GM19328 (cell line): Measurements from ENCODE around the gene COL4A2.
"Not testable (repeated sequence)": the region's sequence is repeated elsewhere in the genome, so short reads cannot be mapped to it uniquely, and the experiment has no call there.

Experiments used
- ATAC-seq: cut with Tn5 transposase; IDR thresholded peaks from one replicate; pipeline ENCODE4 v1.9.1; 2021; ENCODE audit warnings: mild to moderate bottlenecking, moderate library complexity; ENCODE audit not compliant: unreplicated experiment

The COL4A2 gene

DNA sequence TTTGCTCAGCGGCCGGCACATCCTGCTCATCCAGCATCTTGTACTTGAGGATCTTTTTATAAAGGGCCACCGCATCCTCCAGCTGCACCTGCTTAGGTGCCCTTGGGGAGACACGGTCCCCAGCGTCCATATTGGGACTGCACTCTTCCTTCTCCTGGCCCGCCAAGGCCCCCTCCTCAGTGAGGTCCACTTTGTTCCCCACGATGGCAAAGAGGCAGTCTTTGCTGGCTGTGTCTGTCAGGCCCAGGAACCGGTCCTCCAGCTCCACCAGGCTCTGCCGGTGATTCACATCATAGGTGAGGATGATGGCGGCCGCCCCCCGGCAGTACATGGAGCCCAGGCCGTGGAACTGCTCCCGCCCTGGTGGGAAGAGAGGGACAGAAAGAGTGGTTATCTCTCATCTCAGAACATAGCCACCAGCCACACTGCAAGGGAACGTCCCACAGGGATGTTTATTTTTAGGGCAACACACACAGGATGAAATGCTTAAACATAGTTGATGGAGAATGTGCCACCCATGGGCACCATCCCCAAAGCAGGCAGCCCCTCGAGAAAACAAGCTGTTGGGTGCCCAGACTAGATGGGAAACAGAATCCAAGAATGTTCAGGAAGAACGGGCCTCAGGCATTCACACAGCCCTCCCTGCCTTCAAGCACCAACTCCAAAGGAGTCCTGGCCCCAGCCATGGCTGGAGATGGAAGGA, 216.9 kb downstream of the COL4A2 start:
- no peak for ATAC-seq

DNA sequence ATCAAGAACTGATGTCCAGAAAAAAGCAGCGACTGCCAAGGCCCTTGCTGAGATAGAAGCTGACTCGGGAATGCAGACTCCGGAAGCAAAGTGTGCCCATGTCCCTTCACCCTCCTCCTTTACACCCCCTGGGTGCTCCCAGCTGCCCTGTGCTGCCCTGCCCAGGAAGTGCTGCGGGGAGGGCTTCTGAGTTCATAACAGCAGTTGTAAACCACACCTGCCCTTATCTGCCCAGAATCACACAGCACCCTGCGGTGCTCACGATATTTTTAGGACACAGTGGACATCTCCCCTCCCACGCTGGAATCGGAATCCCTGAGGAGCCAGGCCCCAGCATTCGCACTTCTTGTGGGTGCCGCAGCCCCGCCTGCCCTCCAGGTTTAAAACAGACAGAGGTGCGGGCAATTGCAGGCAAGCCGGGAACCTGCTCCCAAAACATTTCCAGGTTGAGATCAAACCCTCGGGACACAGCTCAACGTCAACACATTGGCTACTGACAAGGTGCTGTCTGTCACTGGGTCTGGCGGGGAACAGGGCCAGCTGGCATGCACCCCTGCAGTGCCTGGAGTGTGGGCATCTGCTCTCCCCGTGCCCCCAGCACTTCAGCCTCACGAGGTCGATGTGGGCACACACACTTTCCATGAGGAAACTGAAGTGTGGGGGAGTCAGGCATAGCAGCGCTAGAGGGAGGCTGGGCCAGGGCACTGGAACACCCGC, 217.6 kb downstream of the COL4A2 start:
- no peak for ATAC-seq

DNA sequence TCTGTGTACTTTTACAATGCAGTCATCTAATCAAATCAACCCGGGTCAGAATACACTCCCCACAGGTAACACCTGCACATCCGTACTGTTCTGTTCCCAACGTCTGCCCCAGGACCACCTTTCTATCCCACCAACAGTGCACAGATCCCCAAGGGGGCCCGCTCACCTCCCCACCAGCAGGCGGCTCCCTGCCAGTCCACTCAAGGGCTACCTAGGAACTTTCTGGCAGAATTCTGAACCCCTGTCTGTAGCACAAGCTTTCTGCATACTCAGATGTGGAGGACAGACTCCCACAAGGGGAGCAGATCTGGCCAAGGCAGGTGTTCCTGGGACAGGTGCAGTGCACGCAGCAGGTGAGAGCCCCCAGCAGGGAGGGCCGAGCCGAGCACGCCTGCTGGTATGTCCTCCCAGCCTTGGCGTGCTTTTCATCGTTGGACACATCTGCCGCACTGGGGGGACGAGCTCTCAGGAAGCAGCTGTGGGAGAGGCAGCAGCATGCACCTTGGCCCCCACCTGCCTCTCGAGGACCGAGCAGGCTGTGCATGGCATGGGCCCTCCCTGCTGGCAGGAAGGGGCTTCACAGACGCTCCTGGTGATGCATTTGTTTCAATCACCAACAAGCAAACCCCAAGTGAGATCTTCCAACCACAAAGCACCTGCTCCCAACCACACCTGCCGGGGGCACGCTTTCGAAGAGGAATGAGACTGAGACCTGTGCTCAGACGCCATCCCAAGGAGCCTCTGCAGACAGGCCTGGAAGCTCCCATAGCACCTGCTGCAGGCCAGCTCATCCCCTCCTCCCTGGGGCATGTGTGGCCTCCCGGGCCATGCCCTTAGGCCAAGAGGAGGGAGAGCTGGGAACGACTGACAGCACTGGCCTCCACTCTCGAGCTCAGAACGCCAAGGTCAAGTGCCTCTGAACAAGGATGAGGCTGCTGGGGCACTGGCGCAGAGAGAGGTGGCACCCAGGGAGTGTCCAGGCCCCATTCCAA, 218.5 kb downstream of the COL4A2 start:
- peak; percentile 75 for ATAC-seq

GRCh38 chr13:110528371-110528770, 221.3 kb downstream of the COL4A2 start:
- no peak for ATAC-seq

GRCh38 chr13:110528911-110529310, 221.8 kb downstream of the COL4A2 start:
- no peak for ATAC-seq

GRCh38 chr13:110529522-110530311, 222.6 kb downstream of the COL4A2 start:
- ATAC-seq: no peak

DNA sequence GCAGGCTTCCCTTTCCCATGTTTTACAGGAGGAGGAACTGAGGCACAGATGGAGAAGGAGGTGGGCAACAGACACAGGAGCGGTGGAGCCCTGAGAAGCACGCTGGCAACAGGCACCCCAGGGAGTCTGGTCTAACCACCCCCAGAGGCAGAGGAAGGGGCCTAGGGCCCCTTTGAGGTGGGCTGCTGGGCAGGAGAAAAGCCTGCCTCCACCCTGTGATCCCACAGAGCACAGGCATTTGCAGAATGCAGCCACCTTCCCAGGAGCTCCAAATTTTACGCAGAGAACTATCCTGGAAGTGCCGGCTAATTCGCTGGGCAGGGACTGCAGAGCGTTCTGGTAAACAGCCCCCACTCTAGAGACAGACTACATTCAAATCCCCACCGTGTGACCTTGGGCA, 224.0 kb downstream of the COL4A2 start:
- no peak for ATAC-seq

GRCh38 chr13:110531671-110532083, 224.6 kb downstream of the COL4A2 start:
- ATAC-seq: no peak

GRCh38 chr13:110532258-110532657, 225.2 kb downstream of the COL4A2 start:
- not testable (repeated sequence) for ATAC-seq

- ATAC-seq: no peak
Measured at GRCh38 chr13:110533771-110534670, 226.9 kb downstream of the COL4A2 start.

- no peak for ATAC-seq
Measured at GRCh38 chr13:110535526-110535925, 228.4 kb downstream of the COL4A2 start.

DNA sequence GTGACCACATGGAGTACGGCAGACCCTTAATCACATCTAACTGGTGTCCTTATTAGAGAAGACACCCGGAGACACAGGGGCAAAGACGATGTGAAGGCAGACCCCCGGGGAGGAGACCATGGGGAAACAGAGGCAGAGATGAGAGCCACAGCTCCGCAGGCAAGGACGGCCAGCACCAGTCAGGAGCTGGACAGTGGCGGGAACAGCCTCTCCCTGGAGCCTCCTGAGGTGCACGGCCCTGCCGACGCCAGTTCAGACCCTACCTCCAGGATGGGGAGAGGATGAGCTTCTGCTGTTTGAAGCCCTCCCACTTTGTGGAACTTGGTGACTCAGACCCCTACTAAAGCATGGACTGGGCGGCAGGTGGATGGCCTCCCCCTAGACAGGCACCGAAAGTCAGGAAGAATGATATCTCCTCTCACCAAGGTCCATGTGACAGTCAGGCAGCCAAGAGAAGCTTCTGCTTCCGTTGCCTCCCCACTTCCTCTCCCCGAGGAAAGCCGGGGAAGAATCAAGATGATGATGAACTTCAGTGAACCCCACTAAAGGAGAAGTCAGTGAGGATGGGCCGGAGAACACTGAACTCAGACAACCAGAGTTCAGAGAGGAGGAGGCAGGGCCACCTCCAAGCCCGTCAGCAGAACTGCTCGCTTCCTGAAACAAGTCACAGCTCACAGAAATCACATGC, 229.1 kb downstream of the COL4A2 start:
- peak; percentile 52 for ATAC-seq

GRCh38 chr13:110538632-110539031, 231.5 kb downstream of the COL4A2 start:
- ATAC-seq: no peak

GRCh38 chr13:110539894-110540293, 232.8 kb downstream of the COL4A2 start:
- ATAC-seq: no peak

DNA sequence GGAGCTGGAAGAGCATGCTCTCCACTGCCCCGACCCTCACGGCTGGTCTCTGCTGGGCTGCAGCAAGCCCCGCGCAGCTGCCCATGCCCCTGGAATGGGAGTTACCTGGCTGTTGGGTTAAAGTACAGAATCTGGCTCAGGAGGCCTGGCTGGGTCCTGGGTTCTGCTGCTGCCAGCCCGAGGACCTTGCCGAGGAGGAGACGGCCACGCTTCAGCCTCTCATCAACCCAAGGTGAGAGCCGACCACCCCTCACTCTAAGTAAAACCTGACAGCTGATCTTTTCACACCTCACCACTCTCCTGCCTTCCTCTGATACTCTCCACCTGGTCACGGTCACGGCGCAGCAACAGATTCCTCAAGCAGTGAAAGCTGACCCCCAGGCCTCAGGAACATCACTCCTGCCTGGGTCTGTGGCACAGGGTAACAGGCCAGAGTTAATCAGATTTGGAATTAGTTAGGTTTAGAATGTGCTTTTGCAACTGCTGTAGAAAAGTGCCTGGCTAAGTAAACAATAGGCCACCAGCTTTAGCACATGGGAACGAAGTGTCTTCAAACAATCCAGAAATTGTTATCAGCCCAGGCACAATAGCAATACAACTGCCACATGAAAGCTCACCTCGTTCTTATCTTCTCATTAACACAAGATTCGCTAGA, 233.9 kb downstream of the COL4A2 start:
- no peak for ATAC-seq

- ATAC-seq: no peak
Measured at GRCh38 chr13:110541526-110541920, 234.4 kb downstream of the COL4A2 start.

DNA sequence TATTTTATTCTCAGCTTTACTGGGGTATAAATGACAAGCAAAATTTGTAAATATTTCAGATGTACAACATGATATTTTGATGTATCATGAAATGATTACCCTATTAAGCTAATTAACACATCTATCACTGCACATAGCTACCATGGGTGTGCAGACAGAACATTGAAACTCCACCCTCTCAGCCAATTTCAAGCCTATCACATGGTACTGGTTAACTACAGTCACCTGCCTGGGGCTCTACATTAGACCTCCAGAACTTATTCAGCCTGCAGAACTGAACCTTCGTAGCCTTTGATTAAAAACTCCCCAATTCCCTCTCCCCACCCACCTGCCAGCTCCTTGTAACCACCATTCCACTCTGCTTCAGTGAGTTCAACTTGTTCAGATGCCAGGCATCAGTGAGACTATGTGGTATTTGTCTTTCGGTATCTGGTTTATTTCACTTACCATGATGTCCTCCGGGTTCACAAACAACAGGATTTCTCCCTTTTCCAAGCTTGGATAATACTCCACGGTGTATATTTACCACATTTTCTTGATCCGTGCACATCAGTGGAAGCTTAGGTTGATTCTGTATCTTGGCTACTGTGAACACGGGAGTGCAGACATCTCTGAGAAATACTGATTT, 235.2 kb downstream of the COL4A2 start:
- ATAC-seq: no peak

- ATAC-seq: no peak
Measured at GRCh38 chr13:110546378-110546777, 239.3 kb downstream of the COL4A2 start.
